HG03558 (cell line): ENCODE measurements around the gene OR11H12.
"Not testable (repeated sequence)": the region's sequence is repeated elsewhere in the genome, so short reads cannot be mapped to it uniquely, and the experiment has no call there.

Experiments
- ATAC-seq: cut with Tn5 transposase; IDR thresholded peaks from one replicate; pipeline ENCODE4 v1.9.1; 2021; ENCODE audit warnings: moderate number of reproducible peaks; ENCODE audit not compliant: unreplicated experiment; ENCODE audit errors: extremely low read depth

OR11H12 gene, protein sequence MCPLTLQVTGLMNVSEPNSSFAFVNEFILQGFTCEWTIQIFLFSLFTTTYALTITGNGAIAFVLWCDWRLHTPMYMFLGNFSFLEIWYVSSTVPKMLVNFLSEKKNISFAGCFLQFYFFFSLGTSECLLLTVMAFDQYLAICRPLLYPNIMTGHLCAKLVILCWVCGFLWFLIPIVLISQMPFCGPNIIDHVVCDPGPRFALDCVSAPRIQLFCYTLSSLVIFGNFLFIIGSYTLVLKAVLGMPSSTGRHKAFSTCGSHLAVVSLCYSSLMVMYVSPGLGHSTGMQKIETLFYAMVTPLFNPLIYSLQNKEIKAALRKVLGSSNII

DNA sequence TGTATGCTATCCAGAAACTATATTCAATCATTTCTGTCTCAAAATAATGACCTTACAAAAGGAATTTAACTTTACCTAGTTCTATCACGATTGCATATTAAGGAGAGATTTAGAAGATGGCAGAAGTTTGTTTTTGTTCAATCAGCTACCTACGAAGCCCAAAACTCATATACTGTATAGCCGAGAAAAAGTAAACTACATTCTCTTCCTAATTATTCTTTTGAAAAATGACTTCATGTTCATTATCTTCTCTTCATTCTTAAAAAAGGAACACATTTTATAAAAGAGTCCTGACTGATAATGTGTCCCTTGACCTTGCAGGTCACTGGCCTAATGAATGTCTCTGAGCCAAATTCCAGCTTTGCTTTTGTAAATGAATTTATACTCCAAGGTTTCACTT is at the start of gene OR11H12:
Gene OR11H12, plus strand, starts transcription at position 301 of the 400 bp plus-strand sequence. Its CDS starts 0 bp downstream, at position 301.
- not testable (repeated sequence) for ATAC-seq

DNA sequence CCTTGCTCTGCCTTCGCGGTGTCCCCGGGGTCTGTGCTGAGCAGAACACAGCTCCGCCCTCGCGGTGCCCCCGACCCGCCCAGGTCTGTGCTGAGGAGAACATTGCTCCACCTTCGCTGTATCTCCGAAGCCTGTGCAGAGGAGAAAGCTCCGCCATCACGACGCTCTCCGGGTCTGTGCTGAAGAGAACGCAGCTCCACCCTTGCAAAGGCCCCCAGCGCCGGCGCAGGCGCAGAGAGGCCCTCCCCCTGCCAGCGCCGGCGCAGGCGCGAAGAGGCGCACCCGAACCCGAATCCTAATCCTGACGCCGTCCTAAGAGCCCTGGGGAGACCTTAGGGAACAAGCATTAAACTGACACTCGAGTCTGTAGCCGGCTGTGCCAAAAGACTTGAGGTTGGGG is 18.0 kb upstream of the OR11H12 start:
- ATAC-seq = not testable (repeated sequence)

DNA sequence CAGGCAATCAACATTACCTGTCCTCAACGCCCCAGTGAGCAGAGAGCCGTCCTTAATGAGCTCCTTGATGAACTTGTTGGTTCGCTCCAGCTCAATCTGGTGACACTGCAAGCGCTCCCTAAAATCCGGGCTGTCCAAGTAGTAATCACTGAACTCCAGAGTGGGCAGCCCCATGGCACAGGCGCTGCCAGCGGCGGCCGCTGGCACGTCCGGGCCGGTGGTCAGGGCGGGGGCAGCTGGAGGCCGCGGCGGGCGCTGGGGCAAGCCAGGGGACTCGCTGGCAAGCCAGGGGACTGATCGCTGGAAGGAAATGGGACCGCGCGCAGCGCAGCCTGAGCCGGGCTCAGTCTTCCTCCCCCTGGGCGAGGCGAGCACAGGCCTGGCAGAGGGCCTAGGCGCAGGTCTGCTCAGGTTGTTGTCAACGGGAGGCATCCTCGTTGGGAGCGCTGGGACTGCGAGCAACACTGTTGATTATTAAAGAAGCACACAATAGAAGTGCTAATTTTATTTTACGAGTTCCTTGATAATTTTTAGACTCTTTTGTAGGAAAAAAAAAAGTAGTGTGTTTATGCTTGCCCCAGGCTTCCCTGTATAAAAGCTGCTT is 25.8 kb downstream of the OR11H12 start:
- not testable (repeated sequence) for ATAC-seq

DNA sequence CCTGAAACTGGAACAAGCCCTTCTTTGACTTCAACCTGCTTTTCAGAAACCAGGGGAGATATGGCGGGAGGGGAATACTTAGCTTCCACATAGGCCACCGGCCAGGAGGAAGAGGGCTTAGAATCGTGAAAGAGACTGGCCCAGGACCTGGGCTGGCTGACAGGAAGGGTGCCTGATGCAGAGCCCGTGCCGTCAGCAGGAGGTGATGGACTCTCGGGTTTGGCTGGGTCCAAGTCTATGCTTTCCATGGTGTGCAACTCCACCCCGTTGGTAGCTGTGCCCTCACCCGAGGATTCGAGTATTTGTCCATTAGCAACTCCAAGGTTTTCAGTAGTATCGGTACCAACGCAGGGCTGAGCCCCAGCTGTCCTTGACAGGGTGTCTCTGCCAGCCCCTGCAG is 35.1 kb downstream of the OR11H12 start:
- not testable (repeated sequence) for ATAC-seq

DNA sequence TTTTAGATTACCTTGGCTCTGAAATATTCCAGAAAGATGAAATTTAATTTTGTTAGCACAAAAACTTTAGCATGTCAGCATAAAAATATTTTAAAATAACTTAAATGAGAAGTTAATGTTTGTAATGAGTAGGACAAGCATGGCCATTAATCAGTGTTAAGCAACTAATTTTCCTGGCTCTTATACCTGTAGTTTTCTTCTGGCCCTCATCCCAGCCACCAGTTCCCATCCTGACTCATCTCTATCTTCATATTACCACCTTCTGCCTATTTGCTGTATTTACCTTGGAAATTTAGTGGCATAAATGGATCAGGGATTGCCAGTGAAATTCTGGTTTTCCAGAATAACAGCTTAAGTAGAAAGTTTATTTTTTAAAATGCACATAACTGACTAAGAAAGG is 37.1 kb downstream of the OR11H12 start:
- not testable (repeated sequence) for ATAC-seq

DNA sequence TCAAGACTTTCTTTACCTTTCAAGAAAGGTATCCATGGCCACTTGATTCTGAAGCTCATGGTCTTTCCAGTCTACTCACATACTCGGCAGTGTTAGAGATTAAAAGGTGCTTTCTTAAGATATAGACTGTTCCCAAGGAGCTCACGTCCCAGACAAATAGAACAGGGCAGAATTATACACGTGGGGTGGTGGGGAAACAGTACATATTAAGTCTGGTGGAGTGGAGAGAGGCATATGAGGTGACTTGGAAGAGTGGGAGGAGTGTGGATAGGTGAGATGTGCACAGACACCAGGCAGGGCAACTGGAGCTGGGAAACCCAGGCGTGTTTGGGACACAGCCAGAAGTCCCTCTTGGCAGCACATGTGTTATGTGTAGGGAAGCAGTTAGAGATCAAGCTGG is 37.9 kb downstream of the OR11H12 start:
- ATAC-seq = not testable (repeated sequence)

DNA sequence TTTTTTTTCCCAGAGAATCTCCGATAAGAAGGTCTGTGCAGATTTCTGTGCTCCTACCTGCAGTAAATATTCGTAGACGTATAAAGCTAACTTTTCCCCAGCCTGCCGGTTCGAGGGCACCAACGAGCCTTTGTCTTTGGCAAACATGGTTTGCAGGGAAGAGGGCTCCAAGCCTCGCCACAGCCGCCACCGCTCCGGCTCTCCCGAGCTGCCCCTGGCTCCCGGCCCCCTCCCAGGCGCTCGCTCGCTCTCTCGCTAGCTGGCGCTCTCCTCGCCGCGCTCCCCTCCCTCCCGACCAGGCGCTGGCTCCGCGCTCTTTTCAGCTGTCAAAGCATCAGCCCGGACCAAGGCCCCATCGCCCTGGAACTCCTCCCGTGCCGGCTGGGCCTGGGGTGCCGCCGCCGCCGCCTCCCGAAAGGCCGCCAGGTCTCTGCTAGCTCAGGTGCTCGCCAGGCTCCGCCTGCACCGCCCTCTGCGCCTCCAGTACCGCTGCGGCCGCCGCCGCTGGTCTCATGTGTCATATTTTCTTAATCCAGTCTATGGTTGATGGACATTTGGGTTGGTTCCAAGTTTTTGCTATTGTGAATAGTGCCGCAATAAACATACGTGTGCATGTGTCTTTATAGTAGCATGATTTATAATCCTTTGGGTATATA is 45.3 kb downstream of the OR11H12 start:
- not testable (repeated sequence) for ATAC-seq
